Retina (tissue), 1 donor: ENCODE data around the gene MAPRE3.
"Not testable (repeated sequence)": the region's sequence is repeated elsewhere in the genome, so short reads cannot be mapped to it uniquely, and the experiment has no call there.

Source experiments
- DNase-seq: peaks from one replicate; pipeline ENCODE4 v3.0.0-alpha.2; 2016

MAPRE3 gene

DNA sequence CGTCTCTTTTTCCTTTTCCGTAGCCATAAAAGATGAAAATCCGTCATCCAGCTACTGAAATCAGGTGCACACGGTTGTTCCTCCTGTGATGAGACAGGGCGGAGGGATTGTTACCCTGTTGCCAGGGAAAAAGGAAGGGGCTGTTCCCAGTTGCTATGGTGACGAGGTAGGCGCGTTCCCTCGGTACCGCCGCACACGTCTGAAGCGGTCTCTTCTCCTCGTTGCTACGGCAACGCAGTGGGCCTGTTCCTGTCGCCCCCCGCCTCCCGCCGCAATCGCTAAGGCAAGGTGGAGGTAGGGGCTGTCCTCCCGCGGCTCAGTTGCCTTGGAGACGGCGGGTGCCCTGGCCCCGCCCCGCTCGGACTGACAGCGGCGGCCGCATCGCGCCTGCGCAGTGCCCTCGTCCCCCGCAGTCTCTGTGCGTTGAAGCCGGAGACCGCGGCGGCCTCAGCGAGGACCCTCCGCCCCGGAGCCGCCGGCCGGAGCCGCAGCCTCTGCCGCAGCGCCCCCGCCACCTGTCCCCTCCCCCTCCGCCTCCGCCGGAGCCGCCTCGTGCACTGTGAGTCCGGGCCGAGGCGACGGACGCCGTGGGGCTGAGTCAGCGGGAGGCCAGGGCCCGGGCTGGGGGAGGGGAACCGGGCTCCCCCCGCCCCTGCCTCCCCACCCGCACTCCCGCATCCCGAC lies at the start of gene MAPRE3:
MAPRE3 (plus strand) TSS at position 394 of the 684 bp plus-strand sequence. CDS start 51,582 bp downstream, outside the sequence.
- peak; percentile 94 for DNase-seq

DNA sequence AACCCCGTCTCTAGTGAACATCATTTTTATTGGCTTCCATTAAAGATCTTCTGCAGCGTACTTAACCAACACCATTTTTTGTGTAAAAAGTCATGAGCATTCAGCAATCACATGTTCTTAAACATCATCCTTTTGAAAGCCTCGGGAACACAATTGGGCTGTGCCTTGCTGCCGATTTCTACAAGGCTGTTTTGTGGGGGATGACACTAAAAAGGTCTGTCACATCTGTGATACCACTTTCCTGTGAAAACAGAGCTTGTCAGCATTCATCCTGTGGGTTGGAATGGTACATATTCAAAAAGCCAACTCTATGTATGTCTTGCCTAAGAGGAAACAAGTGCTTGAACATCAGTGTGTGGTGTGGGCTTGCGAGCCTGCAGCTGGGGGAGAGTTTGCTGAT lies 49.1 kb upstream of the MAPRE3 start:
- DNase-seq = no peak

DNA sequence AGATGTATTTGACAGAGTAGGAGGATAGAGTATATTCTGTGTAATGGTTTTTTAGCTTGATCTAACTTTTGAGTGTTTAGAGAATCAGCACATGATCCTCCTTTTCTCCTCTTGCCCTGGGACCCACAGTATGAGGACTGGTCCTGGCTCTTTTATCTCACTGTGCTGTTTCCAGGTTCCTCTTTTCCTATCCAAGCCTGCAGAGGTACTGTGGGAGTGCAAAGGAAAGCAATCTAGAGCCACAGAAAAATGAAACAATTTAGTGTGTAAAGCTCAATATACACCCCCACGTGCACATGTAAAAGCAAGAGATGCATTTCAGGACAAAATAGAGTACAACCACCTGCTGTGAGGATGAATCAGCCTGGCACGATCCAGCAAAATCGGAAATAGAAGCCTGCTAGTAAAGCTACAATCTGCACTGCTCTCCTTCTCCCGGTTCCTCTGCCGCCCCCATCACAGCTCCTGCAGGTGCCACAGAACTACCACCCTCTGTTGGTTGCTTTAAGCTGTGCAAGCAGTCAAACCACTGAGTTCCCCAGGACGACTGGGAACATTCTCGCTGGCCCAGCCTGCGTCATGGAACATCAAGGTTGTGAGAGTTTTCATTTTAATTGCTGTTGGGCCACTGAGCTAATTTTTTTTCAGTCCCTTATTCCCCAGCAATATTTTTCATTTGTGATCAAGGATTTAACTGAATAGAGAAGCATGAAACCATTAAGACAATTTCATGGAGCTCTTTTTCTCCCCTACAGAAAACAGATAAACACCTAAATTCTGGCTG lies 47.8 kb upstream of the MAPRE3 start:
- DNase-seq = peak; percentile 63

DNA sequence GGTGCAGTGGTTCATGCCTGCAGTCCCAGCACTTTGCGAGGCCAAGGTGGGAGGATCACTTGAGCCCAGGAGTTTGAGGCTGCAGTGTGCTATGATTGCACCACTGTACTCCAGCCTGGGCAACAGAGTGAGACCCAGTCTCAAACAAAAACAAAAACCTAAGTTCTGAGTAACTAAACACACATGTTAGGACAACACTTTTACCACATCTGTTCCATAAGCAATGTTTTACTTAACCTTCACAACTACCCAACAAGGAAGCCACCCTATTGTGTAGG lies 47.3 kb upstream of the MAPRE3 start:
- not testable (repeated sequence) for DNase-seq

DNA sequence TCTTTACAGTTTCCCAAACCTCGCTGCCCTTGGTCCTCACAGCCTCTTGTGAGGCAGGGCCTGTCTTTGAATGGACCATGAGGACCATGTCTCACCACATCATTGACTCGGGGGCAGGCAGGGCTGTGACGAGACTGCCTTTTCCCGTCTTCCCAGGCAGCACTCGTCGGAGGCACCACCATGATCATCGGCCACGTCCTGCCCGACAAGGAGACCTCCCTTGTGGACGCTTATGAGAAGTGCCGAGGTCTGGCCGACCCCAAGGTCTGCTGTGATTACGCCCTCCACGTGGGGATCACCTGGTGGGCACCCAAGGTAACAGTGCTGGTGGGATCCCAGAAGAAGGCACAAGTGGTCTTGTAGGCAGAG lies 45.7 kb upstream of the MAPRE3 start:
- no peak for DNase-seq

DNA sequence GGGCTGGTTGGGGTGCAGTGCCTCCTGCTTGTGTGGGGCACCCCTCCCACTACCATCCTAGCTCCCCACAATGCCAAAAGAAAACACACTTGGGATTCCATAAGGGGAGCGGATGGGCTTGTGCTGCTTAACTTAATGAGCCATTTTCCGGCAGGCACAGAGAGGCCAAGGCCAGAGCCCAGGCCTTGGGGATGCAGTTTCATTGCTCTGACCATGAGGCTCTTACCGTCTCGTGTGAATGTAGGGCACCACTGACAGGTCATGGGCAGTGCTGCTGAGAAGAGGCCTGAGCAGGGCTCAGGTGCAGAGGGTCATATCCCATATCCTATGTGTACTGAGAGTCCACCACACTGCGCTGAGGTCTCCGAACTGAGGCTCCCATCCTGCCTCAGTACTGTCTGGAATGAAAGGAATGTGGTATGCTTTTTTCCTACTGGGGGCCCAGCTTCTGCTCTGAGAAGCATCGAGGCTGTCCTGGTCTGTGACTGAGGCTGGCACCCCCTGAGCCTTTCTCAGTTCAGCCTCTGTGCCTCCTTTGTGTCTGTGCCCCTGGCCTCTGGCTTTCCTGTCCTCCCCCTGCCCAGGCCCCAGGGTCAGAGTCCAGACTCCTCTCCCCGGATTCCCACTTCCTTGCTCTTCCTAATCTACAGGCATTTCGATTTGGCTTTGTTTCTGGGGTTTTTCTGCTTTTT lies 45.2 kb upstream of the MAPRE3 start:
- peak; percentile 59 for DNase-seq

DNA sequence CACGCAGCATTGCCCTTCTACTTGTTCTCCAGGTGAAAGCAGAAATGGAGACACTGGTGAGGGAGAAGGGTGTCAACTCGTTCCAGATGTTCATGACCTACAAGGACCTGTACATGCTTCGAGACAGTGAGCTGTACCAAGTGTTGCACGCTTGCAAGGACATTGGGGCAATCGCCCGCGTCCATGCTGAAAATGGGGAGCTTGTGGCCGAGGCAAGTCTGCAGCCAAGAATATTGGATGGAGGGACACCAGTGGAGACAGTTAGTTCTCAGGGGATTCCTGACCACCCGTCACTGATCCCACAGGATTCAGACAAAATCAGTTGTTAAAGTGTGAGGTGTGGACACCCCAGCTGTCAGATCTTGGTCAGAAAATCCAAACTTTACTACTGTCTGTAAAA lies 43.2 kb upstream of the MAPRE3 start:
- DNase-seq = no peak

DNA sequence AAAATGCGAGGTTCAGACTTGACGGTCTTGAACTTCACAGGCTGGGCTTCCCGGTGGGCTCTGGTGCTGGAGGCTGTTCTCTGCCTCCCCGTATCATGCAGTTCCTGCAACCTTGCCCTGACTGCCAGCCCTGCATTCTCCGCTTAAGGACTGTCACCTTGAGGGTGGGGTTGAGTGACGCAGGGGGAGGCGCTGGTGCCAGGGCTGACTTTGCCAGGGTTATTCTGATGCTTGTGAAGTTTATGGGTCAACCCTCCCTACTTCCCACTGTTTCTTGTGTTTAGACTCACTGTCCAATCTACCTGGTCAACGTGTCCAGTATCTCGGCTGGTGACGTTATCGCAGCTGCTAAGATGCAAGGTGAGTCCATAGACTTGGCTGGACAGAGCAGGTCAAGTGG lies 37.5 kb upstream of the MAPRE3 start:
- no peak for DNase-seq

DNA sequence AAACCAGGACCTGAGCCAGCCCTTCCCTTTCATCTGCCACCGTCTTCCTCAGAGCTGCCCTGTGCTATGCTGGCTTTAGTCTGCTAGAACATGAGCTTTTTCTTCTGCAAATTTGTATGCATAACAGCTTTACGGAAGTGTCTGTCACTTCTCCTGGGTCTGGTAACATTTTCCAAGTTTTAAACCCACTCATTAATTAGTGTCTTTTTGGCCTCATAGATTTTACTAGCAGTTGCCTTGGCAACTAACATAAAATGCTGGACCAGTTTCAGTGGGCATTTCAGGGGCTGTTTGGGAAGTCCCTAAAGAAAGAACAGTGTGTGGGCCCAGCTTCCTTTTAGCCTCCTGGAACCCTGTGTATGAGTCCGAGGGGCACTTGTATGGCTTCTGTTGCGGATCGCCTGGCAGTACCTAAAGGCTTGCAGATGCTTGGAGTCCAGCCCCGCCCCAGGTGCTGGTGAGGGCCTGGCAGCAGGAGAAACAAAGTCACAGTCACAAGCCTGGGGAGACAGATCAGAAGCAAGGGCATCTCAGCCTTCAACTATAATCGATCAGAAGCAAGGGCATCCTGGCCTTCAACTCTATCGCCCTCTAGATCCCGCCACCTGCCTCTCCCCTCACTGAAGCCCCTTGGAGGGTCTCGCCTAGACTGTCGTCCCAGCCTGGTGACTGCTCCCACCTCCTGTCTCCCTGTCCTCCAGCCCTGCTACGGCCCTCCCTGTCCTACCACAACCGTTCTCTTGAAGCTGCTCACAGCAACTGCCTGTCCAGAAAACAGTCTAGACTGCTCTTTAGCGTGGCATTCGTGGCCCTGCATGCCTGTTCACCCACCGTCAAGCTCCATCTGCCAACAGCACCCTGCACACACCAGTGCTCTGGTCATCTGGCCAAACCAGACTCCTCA lies 36.8 kb upstream of the MAPRE3 start:
- DNase-seq = no peak

DNA sequence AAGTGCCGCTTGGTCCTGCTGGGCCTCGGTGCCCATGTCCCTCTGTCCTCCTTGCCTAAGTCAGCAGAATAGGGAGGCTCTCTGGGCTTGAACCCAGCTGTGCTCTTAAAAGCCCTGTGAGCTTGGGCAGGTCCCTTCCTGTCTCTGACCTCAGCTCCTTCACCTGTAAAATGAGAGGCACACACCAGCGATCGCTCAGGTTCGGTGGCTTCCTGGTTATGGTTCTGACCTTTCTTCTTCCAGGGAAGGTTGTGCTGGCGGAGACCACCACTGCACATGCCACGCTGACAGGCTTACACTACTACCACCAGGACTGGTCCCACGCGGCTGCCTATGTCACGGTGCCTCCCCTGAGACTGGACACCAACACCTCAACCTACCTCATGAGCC lies 36.1 kb upstream of the MAPRE3 start:
- DNase-seq = no peak

DNA sequence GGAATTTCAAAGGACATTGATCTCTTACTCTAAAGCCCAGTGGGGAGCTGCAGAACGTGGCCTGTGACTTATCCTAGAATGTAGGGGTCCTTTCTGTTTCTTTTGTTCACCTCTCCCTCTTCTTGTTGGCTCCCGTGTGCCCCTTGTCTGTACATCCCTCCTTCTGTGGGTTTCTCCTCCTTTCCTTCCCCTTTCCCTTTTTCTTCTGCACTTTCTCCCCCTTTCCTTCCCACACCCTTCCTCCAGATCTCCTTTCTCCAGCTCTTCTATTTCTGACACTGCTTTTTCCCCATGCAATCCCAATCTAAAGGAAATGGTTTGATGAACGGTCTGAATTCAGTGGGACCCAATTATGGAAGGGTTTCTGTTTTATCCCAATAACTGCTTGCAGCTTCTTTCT lies 35.5 kb upstream of the MAPRE3 start:
- no peak for DNase-seq

DNA sequence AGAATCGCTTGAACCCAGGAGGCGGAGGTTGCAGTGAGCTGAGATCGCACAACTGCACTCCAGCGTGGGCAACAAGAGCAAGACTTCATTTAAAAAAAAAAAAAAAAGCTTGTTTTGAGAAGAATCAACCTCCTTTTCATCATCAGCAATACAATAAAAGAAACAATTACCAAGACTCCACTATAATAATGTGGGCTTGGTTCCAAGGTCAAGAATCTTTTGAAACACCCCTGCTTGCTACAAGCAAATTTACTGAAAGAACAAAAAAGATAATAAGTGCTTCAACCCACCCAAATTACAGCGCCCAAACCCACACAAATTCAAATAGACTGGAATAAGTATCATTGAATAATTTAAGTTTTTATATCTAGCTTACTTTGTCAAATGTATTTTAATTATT lies 33.6 kb upstream of the MAPRE3 start:
- no peak for DNase-seq

DNA sequence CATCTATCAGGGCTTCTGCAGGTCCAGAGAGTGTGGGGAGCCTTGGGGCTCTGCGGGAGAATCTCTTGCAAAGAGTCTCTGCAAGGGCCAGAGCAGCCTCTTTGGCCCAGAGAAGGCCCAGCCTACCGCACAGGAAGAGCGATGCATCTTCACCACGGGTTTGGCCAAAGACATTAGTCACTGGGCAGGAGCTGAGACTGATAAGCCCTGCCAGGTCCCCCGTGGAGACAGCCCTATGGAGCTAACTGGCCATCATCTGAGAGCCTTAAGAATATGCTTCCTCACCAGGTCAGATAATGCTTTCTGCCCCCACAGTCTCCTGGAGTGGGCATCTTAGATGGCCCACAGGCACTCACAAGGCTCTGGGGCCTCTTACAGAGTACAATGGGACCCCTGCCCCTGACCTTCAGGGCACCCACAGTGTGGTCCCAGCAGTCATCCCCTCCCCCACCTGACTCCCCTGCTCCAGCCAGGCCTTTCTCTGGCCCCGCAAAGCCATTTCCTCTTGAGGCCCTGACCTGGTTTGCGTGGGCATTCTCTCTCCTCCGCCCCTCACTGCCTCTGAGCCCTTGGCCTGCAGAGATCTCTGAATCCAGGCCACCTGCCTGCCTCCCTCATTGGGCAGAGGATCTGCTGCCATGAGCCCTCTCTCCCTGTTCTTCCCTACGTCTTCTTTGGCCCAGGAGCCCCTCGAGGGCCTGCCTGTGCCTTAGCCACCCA lies 31.9 kb upstream of the MAPRE3 start:
- DNase-seq = no peak

DNA sequence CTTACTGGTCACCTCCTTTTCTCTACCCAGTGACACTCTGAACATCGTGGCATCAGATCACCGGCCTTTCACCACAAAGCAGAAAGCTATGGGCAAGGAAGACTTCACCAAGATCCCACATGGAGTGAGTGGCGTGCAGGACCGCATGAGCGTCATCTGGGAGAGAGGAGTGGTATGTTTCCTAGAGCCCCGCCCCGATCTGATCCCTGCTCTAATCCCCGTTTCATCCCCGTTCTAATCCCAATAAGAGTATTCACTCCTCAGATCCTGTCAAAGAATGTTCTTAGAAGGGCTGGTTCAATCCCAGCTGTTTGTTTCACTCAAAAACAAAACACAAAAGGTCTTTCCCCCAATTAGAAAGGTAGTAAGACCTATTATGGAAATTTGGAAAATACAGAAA lies 30.4 kb upstream of the MAPRE3 start:
- DNase-seq = no peak

DNA sequence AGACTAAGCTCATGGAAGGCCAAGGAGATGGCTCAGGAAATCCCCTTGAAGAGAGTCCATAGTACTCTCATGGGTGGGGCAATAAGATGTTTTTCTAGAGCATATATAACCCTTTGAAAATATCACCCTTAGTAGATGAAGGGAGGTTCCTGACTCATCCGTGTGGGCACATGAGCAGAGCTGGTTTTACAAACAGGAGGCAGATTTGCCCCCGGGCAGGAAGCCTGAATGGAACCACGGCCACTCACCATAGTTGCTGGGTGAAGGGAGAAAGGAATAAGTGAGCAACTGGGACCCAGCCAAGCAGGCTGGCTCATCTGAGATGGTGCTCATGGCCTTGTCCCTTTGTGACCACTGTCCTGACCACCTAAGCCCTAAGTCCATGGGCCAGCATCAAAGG lies 29.0 kb upstream of the MAPRE3 start:
- no peak for DNase-seq

DNA sequence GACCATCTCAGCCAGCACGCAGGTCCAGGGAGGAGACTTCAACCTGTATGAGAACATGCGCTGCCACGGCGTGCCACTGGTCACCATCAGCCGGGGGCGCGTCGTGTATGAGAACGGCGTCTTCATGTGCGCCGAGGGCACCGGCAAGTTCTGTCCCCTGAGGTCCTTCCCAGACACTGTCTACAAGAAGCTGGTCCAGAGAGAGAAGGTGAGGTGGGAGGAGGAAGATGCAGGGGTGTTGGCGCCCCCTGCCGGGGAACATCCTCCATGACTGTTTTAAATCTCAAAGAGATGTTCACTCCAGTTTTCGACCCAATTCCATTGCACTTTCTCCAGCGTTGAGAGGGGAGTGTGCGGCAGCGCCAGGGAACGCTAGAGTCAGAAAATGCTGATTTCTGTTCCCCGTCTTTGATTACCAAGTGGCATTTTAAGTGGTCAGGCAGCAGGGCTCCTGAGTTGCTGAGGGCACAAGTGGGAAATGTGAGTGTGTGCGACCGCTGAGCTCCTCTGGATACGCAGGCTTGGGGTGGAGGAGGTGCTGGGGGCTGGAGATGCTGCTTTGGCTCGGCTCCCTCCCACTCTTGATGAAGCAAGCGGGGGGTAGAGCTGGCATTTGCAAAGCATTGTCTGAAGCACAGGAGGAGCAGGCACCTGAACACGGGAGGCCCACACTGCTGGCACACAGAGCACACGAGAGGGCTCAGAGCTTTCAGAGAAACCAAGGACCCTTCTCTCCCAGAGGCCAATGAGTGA lies 27.7 kb upstream of the MAPRE3 start:
- peak; percentile 87 for DNase-seq

DNA sequence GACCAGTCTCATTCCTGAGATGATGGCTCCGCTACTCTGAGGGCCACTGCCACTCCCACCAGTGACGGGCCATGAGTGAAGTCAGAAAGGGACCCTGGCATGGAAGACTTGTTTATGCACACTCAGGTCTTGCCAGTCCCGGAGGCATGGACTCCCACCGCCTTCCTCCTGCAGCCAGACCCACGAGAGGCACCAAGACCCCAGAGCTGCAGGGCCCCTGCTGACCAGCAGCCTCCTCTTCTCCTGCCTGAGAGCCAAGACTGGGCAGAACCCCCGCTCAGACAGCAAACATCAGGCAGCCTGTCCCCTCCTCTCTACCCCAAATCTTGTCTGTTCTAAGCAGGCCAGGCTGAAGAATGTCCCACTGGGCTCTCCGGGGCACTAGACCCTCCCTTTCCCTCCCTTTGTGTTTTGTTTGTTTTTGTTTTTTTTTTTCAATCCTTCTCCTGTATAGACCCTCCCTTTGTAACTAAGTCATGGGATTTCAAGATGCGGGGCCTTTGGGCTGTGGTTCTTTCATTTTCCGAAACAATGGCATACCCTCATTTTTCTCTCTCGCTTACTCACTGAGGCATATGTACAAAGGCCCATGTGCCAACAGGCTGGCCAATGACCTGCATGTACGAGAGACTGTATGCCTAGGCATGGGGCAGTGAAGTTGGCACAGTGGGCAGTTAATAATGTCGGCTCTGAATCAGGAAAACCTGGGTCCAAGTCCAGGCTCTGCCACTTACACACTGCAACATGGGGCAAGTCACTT lies 24.3 kb upstream of the MAPRE3 start:
- DNase-seq = no peak

DNA sequence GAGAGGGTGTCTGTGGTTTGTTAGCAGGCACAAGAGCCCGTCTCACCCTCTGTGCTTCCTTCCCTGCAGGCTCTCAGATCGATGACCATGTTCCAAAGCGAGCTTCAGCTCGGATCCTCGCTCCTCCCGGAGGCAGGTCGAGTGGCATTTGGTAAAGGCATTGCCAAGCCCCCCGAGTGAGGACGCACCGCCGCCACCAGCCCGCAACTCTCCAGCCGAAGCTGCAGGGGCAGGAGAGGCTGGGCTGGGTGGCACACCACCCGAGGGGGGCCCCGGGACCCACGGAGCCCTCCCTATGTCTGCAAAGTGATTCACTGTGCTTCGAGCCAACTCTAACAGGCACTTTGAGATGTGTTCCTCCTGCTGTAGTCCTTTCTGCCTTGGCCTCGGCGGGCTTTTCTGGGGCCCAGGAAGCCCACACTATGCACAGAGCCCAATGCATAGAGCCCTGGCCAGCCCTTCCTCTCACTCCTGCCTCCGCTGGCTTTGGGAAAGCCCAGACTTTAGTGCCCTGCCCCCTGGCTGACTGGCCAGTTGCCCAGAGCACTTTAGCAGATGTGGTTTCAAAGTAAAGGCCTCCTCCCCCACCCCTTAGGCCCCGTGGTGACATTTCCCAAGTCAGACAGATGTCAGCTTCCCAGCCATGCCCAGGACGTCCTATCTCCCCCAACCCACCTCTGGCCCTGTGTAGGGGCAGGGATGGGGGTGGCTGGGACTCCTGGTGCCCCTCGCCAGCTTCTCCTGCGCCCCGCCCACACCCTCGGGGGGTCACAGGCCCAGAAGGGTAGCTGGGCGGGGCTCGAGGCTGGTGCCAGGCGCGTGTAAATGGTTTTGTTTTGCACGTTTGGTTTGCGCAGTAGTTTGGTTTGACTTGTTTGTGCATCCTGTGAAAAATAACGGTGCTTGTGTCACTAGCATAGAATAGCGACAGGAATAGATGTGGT lies 23.3 kb upstream of the MAPRE3 start:
- DNase-seq = no peak

DNA sequence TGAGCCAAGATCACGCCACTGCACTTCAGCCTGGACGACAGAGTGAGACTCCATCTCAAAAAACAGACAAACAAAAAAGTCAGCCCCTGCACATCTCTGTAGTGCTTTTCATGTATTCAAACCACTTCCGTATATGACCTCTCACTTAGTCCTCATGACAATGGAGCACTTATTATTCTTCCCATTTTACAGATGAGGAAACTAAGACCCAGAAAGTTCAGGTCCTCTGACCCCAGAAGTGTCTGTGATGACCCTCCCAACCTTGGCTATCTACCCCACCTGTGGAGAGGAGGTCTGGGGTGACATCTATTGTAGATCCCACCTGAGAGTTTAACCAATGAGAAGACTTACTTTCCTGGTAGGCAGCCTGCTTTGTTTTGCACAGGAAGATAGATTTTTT lies 21.6 kb upstream of the MAPRE3 start:
- no peak for DNase-seq

DNA sequence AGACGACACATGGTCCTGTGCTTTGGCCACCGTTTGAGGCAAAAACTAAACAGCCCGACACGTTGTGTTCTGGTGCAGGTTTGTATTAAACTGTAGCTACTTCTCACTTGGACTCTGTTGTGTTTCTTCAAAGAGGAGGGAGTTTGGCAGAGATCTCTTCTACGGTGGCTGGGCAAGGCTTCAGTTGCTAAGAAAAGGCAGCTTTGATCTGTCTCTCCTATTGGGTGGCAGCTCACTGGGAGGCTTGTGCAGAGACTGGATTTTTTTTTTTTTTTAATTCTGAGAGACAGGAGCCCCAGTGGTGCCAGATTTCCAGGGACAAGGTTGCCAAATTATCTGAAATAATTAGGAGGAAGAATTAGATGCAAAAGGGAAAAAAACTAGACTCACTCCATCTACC lies 20.2 kb upstream of the MAPRE3 start:
- no peak for DNase-seq
